HPDE6-E6E7 (cell line): ENCODE data around the gene STC2.

Experiments used
- DNase-seq: peaks from one replicate; pipeline ENCODE4 v3.0.0; 2011; ENCODE audit warnings: missing footprints; ENCODE audit errors: extremely low spot score

The STC2 gene

DNA sequence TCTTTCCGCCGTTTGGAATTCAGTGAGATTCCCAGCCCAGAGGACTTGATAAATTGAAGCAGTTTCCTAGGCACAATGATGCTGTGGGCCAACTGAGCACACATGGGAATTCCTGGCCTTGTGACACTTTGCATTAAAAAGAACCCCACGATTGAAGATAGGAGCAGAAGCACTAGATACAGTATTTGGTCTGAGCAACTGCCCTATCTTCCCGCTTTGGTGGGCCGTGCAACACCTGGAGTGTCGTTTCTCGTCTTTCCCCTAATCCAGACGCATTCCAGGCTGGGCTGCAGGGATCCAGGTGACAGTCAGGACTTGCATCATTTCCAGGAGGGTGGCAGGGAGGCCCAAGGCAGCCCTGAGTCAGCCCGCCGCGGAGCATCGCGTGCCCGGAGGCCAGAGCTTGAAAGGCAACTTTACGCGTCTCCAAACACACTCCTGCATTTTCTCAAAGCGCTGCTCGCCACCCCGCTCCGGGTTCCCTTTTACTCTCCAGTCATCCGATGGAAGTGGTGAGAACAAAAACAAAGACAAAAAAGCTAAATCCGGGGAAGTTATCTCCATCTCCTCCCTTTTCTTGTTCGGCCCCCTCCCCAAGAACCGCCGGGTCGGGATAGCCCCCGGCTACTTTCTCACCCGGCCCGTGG, 753 bp upstream of the STC2 start:
- DNase-seq = no peak

DNA sequence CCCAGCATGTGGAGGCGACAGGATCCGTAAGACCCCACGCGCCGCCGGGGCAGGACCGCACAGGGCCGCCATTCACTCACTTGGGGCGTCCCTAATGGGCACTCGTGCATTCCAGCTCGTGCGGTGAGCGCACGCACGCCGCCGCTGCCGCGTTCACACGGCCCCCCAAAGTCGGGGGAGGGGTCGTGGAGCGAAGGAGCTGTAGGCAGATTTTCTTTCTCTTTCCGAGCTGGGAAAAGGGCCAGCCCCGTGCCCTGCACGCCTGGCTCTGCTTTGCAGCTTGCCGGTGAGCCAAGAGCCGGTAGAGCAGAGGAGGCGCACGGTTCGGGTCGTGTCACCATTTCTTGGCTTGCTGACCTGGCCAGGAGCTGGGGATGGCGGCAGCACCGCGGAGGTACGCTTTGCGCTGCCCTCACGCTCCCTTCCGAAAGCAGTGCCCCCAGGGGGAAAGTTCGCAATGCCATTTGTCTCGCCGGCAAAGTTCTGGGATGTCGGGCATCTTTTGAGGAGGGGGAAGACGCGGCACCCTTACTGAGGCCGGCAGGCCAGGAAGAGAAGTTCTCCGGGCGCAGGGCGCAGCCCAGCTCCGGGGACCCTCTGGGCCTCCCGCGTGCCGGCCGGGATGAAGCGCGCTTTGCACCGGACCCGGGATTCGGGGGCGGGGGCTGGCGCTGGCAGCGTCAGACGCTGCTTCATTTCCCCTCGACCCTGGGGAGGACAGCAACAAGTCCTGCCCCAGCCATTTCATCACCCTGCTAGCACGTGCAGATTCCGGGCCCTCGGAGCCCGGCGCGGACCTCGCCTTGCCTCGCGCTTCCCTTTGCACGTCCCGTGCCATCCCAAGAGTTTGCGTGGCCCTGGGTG, 898 bp downstream of the STC2 start:
- DNase-seq = no peak

DNA sequence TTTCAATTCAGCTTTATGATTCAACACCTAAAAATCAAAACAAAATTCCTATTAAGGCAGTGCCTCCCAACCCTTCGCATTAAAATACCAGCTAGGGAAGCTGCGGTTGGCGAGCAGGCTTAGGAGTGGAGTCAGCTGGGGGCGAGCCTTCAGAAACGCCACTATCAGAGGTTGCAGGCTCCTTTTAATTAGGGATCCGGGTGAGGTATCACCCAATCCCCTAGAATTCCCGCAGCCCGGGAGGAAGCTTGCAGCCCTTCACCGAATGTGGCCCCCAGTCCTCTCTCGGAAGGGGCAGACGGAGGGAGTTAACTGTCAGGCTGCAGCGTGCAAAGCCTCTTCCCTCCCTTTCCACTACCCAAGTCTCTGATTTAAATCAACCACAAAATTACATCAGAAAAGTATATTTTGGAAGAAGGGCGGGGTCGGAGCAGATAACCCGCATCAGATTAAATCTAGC, 1.7 kb downstream of the STC2 start:
- DNase-seq = no peak

DNA sequence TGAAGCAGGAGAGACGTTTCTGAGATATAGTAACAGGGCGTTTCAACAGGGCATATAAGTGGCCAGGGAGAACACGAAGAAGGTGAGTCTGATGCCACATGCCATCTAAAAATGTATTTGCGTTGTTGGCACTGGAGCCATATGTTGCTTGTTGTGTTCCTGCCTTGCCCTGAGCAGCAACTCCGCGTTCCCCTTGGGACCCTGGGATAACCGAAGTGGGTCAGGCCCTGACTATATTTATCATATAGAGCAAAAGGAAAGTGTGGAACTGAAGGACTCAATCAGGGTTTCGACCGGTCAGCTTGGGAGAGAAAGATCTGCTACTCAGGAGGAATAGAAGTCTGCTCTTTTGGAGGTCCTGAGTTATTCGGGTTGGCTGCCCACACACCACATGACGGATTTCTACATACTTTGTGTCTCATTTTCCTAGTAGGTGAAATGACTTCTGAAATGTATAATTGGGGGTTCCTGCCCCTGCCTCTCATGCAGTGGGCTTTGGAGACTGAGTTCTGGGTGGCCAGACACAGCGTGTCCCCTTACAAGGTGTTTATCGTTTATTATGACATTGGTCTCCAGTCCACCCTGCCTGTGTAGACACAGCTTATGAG, 3.0 kb downstream of the STC2 start:
- no peak for DNase-seq

DNA sequence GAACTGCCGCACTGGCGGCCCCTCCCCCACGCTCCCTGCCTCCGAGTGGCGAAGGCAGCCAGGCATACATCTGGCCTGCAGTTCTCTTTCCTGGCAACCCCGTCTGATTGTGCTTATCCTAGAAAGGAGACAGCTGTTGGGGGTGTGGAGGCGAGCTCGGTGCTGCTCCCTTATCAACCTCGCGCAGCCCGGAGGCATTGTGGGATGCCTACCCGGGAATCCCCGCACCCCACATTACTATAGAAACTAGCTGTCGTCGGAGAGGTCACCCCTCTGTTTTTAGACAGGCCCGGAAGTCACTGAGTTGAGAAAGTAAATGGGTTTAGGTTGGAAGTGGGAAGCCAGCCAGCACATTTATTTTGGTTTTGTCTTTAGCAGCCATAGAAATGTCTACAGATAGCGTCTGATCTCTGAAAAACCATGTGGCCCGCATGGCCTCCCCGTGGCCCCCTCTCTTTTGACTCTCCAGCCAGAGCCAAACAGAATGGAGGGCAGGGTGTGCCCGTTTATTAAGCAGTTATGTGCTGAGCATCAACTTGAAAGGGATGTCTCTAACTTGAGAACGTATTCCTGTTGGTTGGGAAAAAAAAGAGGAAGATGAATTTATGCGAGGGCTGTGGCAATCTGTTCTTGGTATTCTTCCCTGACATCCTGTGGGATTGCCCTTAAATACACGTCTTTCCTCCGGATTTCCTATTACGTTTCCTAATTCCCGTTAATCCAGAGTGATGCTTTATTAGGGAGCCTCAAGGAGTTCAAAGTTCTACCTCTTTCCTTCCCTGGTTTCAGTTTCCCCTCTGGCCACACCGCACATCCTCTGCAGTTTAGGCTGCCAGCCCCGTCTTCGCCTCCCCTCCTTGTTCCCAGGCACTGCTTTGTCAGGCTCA, 3.9 kb downstream of the STC2 start:
- DNase-seq = no peak

- DNase-seq = no peak
Measured at GRCh38 chr5:173323799-173324114, 4.5 kb downstream of the STC2 start.

- no peak for DNase-seq
Measured at GRCh38 chr5:173323106-173323798, 5.0 kb downstream of the STC2 start.

DNA sequence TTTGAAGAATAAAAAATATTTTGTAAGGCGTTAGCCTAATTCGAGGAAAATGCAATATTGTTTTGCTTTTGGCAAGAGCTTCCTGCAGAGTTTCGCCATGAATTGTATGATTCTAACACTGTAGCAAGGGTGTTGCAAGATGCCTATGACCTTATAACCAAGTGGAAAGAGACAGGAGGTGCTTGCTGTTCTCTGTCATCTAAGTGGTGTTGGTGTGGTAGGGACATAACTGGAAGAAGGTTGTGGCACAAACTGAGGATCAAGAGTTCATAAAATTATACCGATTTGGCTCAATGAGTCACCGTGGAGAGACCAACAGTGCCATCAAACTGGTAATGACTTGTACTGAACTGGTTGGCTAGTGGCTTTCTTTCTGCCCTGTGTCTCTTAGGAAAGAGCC, 6.3 kb downstream of the STC2 start:
- DNase-seq = no peak

DNA sequence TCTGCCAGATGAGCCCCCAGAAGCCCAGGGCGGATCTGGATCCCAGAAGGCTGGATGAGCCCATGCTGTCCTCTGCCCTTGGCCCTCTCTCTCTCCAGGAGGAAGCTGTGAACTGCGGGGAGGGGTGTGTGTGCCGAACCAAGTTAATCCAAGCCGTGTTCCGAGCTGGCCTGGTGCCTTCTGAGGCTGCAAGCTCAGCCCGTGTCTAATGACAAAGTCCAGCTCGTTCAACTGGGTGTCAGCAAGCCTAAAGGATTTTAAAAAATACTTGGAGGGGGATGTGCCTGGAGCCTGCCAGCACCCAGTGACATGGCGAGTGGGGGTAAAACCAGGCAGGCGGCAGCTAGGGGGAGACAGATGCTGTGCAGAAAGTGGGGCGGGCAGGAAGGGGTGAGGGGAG, 8.0 kb downstream of the STC2 start:
- DNase-seq = no peak

DNA sequence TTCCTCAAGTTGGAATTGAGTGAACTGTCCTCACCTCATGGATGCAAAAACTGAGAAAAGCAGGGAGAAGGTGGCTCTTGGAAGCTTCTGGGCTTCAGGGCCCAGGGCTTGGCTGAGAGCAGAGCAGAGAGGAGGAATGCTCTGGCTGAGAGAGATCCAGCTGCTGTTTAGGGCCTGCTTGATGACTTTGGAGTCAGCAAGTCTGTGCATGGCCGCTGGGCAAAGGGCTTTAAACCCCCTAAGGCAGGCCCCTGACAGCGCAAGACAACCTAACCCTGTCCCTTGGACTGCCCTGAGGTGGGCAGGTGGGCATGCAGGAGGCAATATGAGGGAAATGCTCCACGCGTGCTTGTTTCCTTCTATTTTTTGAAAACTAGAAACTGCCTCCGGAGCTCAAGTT, 8.6 kb downstream of the STC2 start:
- DNase-seq = no peak

DNA sequence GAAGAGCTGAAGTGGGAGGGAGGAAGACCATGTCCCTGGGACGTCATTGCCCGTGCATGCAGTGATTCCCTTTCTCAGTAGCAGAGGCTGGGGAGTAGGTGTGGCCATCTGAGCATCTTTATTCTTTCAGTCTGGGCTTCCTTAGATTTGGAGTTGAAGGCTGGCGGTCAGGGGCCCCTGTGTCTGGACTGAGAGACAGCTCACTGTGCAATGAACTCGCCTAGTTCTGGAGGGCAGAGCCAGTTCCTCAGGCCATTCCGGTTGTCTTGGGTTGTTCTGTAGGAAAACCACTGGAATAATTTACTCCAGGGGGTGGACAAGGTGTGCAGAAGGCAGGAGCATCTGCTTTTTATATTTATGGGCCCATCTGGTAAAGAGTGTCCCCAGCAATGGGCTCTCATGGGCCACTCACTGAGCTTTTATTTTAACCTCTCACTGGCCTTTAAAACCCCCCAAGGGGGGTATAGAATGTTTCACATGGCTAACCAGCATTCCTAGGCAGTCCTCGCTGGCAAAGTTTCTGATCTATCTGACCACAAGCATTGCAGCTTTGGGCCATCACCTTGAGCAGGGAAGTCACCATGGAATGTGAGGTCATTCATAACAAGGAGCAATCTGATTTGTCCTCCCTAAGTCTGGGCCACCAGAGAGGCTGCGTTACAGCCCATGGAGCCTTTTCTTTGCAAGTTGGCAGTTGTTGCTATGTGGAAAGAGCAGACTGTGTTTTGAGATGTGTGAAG, 9.2 kb downstream of the STC2 start:
- no peak for DNase-seq

DNA sequence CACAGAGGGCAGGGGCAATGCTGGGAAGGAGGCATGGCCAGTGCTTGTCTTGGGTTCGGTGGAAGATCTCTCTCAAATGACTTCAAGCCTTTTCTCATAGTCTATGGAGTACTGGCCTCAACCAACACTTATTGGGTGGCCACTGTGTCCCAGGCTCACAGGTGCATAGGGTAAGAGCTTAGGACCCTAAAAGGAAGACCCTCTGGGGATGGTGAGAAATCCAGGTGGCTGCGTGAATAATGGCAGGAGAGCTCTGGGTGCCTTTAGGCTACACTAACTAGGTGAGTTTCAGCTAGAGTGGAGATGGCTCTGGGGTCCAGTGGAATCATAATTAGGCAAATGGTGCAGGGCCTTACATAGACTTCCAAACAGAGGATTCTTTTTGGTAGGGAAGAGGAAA, 9.9 kb downstream of the STC2 start:
- no peak for DNase-seq

- DNase-seq = no peak
Measured at GRCh38 chr5:173317852-173318251, 10.4 kb downstream of the STC2 start.

DNA sequence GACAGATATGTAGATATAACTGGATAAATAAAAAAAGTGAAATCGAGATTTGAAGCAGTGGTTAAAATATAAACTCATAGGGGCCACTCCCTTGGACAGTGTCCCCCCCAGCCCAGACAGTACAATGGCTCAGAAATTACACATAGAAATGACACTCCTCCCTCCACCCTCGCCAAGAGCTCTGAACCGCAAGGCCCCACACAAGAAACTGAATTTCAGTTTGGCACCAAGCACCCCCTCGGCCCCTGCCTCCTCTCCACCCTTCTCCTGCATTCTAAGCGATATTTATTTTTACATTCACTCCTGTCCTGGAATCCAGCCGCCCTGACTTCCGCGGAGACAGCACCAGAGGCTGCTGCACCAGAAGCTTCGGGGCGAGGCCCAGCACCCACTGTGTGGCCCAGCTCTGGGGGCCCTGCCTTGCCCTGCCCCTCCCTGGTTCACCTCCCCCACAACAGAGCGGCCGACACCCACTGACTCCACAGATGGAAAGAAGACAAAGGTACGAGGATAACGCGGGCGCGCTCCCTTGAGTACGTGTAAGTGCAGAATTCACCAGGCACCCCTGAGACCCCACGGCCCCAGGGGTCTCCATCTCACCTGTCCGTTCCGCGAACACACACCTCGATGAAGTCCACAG, 11.0 kb downstream of the STC2 start:
- DNase-seq = no peak

DNA sequence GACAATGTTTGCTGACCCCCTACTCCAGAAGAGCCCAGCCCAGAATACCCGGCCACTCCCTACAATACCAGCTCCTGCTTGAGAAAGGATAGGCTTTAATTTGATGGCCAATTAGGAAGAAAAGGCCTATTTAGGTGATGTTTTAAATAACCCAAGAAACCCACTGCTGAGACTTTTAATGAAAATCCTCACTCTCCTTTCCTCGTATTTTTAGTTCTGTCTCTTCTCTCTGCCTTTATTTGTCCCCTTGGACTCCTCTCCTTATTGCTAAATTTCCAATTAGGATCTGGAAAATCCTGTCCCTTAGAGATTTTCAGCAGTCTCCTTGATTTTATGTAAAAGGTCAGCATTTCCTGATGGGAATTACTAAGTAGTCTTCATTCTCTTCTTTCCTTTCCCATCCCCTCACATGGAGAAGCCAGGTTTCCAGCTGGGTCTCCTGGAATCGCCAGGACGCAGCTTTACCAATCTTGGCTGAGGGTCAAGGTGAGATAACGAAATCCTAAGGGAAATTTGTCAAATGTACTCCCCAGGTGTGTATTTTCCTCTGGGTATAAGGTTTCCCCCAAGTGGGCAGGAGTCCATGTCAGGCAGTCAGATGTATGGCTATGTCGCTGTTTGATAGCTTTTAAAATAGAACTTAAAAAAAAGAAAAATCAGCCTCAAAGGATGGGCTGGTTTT, 11.7 kb downstream of the STC2 start:
- no peak for DNase-seq

GRCh38 chr5:173315495-173316338, 12.5 kb downstream of the STC2 start:
- no peak for DNase-seq

DNA sequence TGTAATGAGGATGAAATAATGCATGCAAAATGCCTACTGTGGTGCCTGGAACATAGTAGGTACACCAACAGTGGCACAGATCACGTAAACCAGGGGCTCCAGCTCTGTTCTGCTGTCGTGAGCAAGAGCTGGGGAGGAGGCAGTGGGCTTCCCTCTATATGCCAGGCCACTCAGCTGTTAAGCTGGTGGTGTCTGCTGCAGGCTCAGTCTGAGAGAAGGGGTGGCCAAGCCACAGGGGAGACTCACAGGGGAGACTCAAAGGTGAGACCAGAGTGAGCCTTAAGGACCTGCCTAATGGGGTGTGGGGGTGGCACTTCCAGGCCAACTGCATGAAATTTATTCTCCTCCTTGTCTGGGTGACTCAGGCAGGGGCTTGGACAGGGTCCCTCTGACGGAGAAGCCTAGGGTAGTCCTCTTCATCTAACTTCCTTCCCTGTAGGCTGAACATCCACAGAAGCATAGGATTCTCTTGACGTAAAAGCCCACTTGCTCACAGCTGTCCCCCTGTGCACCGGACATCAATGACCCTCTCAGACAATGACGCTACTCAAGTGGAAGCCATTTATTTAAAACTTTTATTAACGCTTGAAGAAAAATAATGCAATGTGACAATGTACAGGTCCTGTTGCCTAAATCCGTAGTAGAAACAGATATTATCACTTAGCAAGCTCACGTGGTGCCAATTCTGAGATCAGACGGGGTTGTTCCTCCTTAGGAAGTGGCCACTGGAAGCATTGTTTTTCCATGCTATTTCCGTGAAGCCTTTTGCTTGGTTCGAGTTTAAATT, 13.9 kb downstream of the STC2 start:
- DNase-seq = no peak

- DNase-seq = no peak
Measured at GRCh38 chr5:173313351-173313801, 14.8 kb downstream of the STC2 start.
